Measurements from ENCODE around the gene SLC35D2.

Gene SLC35D2

GRCh38 chr9:96383165-96383942 lies at the start of gene SLC35D2 (continued):
- TF ChIP-seq, protein P1, sequence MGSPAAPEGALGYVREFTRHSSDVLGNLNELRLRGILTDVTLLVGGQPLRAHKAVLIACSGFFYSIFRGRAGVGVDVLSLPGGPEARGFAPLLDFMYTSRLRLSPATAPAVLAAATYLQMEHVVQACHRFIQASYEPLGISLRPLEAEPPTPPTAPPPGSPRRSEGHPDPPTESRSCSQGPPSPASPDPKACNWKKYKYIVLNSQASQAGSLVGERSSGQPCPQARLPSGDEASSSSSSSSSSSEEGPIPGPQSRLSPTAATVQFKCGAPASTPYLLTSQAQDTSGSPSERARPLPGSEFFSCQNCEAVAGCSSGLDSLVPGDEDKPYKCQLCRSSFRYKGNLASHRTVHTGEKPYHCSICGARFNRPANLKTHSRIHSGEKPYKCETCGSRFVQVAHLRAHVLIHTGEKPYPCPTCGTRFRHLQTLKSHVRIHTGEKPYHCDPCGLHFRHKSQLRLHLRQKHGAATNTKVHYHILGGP (tag by site-specific recombination; IDR thresholded peaks at IDR 0.05): peak; percentile 58; the same call in 1 of the 2 replicates
- TF ChIP-seq ZNF148 (tag by site-specific recombination; IDR thresholded peaks at IDR 0.05; ENCODE audit: borderline replicate concordance): no peak
- peak; percentile 58 for TF ChIP-seq SP2 (tag by site-specific recombination; IDR thresholded peaks at IDR 0.05)
- TF ChIP-seq ZNF423 (tag by site-specific recombination; IDR thresholded peaks at IDR 0.05): no peak
- TF ChIP-seq KLF9 (tag by site-specific recombination; IDR thresholded peaks at IDR 0.05; ENCODE audit: low read depth): no peak; the same call in 1 of the 2 replicates
- TF ChIP-seq ZBTB48 (tag by site-specific recombination; IDR thresholded peaks at IDR 0.05): no peak
- no peak for TF ChIP-seq ZNF311 (tag by site-specific recombination; IDR thresholded peaks at IDR 0.05; ENCODE audit: borderline replicate concordance)
- TF ChIP-seq ZNF391 (tag by site-specific recombination; IDR thresholded peaks at IDR 0.05; ENCODE audit: borderline replicate concordance, low read depth): no peak
- no peak for TF ChIP-seq ZNF274 (IDR thresholded peaks at IDR 0.05; ENCODE audit: low read length)
- no peak for TF ChIP-seq ZNF274 (tag by site-specific recombination; IDR thresholded peaks at IDR 0.05; ENCODE audit: borderline replicate concordance)
- TF ChIP-seq ZEB2 (tag by site-specific recombination; IDR thresholded peaks at IDR 0.05): no peak
- peak; percentile 44; the same call in 1 of the 2 replicates for TF ChIP-seq ZBTB17 (tag by site-specific recombination; IDR thresholded peaks at IDR 0.05)
- TF ChIP-seq ZNF830 (tag by site-specific recombination; IDR thresholded peaks at IDR 0.05; ENCODE audit: low read depth): no peak
- TF ChIP-seq ZNF341 (tag by site-specific recombination; IDR thresholded peaks at IDR 0.05; ENCODE audit: low read depth): peak; percentile 55
- TF ChIP-seq ZNF48 (tag by site-specific recombination; IDR thresholded peaks at IDR 0.05): no peak
- no peak for TF ChIP-seq ZSCAN18 (tag by site-specific recombination; IDR thresholded peaks at IDR 0.05)
- no peak for TF ChIP-seq ZNF221 (tag by site-specific recombination; IDR thresholded peaks at IDR 0.05; ENCODE audit: borderline replicate concordance)
- TF ChIP-seq ZNF112 (tag by site-specific recombination; IDR thresholded peaks at IDR 0.05): no peak
- no peak for TF ChIP-seq ZNF214 (tag by site-specific recombination; IDR thresholded peaks at IDR 0.05; ENCODE audit: borderline replicate concordance)

GRCh38 chr9:96430377-96430776 lies 46.9 kb upstream of the SLC35D2 start:
- no peak for TF ChIP-seq AEBP2 (tag by site-specific recombination; IDR thresholded peaks at IDR 0.05; ENCODE audit: borderline replicate concordance)
- TF ChIP-seq, protein P2, sequence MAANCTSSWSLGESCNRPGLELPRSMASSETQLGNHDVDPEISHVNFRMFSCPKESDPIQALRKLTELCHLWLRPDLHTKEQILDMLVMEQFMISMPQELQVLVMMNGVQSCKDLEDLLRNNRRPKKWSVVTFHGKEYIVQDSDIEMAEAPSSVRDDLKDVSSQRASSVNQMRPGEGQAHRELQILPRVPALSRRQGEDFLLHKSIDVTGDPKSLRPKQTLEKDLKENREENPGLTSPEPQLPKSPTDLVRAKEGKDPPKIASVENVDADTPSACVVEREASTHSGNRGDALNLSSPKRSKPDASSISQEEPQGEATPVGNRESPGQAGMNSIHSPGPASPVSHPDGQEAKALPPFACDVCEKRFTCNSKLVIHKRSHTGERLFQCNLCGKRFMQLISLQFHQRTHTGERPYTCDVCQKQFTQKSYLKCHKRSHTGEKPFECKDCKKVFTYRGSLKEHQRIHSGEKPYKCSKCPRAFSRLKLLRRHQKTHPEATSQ (tag by site-specific recombination; IDR thresholded peaks at IDR 0.05): no peak
- TF ChIP-seq, protein P3, sequence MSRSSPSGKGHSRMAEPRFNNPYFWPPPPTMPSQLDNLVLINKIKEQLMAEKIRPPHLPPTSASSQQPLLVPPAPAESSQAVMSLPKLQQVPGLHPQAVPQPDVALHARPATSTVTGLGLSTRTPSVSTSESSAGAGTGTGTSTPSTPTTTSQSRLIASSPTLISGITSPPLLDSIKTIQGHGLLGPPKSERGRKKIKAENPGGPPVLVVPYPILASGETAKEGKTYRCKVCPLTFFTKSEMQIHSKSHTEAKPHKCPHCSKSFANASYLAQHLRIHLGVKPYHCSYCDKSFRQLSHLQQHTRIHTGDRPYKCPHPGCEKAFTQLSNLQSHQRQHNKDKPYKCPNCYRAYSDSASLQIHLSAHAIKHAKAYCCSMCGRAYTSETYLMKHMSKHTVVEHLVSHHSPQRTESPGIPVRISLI (tag by site-specific recombination; IDR thresholded peaks at IDR 0.05): no peak
- Histone ChIP-seq H3K27ac (ENCODE audit: extremely low read depth, low read depth, low read length) (no peak overlapping the region), H3K4me3 (ENCODE audit: low read depth, low read length) (no peak overlapping the region), H3K9me3 (ENCODE audit: control insufficient read depth, insufficient read depth, low read depth, low read length) (no peaks in the 10 kb centered on the region), H3K36me3 (ENCODE audit: control insufficient read depth in 2 of 2, insufficient read depth in 1 of 2, low read length in 2 of 2) (no peaks in the 10 kb centered on the region), H3K4me1 (ENCODE audit: control insufficient read depth, insufficient read depth, low read length) (no peaks in the 10 kb centered on the region)
- ChIA-PET POLR2A (no interaction called here), CTCF (interaction anchor here (0.8 to 1.3 kb wide), 2 partner anchors 12 to 102 kb away, joined by 3 to 5 read pairs; no protein-coding TSS in a partner anchor)

Measured in HEK293 (cell line).